ENCODE results near the gene BCL6. TPM values are rescaled to one million over a fixed set of nuclear protein-coding genes. Genes with fewer than 3 reads are reported as not detected.

BCL6 gene
- total RNA-seq, 1 donor: 40.2 TPM

GRCh38 chr3:187739561-187740332 lies 5.5 kb downstream of the BCL6 start:
- peaks cover 55% of the 10 kb centered on the region for H3K4me1 ChIP-seq (ENCODE audit: insufficient read depth, low read length)
- peak overlapping the region; percentile 74 for H2AFZ ChIP-seq (ENCODE audit: low read length)
- peaks cover 28% of the 10 kb centered on the region for H4K20me1 ChIP-seq (ENCODE audit: insufficient read depth, low read length)

GRCh38 chr3:187739094-187739560 lies 6.1 kb downstream of the BCL6 start:
- TF ChIP-seq CTCF (IDR thresholded peaks at IDR 0.05; ENCODE audit: extremely low read depth, low read depth, low read length): no peak
- Histone ChIP-seq H3K27me3 (ENCODE audit: insufficient read depth, low read length) (no peaks in the 10 kb centered on the region), H3K4me3 (ENCODE audit: insufficient read depth, low read length) (peak overlapping the region; percentile 93), H3K79me2 (ENCODE audit: insufficient read depth, low read length) (peaks cover 89% of the 10 kb centered on the region), H3K4me1 (ENCODE audit: insufficient read depth, low read length) (peaks cover 56% of the 10 kb centered on the region), H3K4me2 (ENCODE audit: insufficient read depth, low read length) (peak overlapping the region; percentile 100), H4K20me1 (ENCODE audit: insufficient read depth, low read length) (peaks cover 28% of the 10 kb centered on the region), H3K27ac (ENCODE audit: low read depth, low read length) (peak overlapping the region; percentile 100), H3K36me3 (ENCODE audit: insufficient read depth, low read length) (peaks cover 6% of the 10 kb centered on the region), H3K9me3 (ENCODE audit: low read depth, low read length) (no peaks in the 10 kb centered on the region), H2AFZ (ENCODE audit: low read length) (peak overlapping the region; percentile 74)
- peak; percentile 65 for DNase-seq (ENCODE audit: insufficient read length, low spot score, missing footprints)

More at GRCh38 chr3:187739561-187740332, 5.5 kb downstream of the BCL6 start:
- peak; percentile 95 for TF ChIP-seq CTCF (IDR thresholded peaks at IDR 0.05; ENCODE audit: extremely low read depth, low read depth, low read length)
- peak; percentile 84 for DNase-seq (ENCODE audit: insufficient read length, low spot score, missing footprints)
- H3K36me3 ChIP-seq (ENCODE audit: insufficient read depth, low read length): no peaks in the 10 kb centered on the region
- H3K4me3 ChIP-seq (ENCODE audit: insufficient read depth, low read length): peak overlapping the region; percentile 93
- no peaks in the 10 kb centered on the region for H3K9me3 ChIP-seq (ENCODE audit: low read depth, low read length)
- H3K4me2 ChIP-seq (ENCODE audit: insufficient read depth, low read length): peak overlapping the region; percentile 100
- peaks cover 89% of the 10 kb centered on the region for H3K79me2 ChIP-seq (ENCODE audit: insufficient read depth, low read length)
- peak overlapping the region; percentile 100 for H3K27ac ChIP-seq (ENCODE audit: low read depth, low read length)
- no peaks in the 10 kb centered on the region for H3K27me3 ChIP-seq (ENCODE audit: insufficient read depth, low read length)

GRCh38 chr3:187738331-187739093 lies 6.8 kb downstream of the BCL6 start:
- H4K20me1 ChIP-seq (ENCODE audit: insufficient read depth, low read length): peaks cover 28% of the 10 kb centered on the region
- peak overlapping the region; percentile 100 for H3K27ac ChIP-seq (ENCODE audit: low read depth, low read length)
- peaks cover 11% of the 10 kb centered on the region for H3K36me3 ChIP-seq (ENCODE audit: insufficient read depth, low read length)

More at GRCh38 chr3:187738331-187739093, 6.8 kb downstream of the BCL6 start:
- DNase-seq (ENCODE audit: insufficient read length, low spot score, missing footprints): peak; percentile 96
- peaks cover 86% of the 10 kb centered on the region for H3K79me2 ChIP-seq (ENCODE audit: insufficient read depth, low read length)
- peaks cover 56% of the 10 kb centered on the region for H3K4me1 ChIP-seq (ENCODE audit: insufficient read depth, low read length)
- H3K4me2 ChIP-seq (ENCODE audit: insufficient read depth, low read length): peak overlapping the region; percentile 100
- no peaks in the 10 kb centered on the region for H3K27me3 ChIP-seq (ENCODE audit: insufficient read depth, low read length)
- H3K9me3 ChIP-seq (ENCODE audit: low read depth, low read length): no peaks in the 10 kb centered on the region
- peak; percentile 88 for TF ChIP-seq CTCF (IDR thresholded peaks at IDR 0.05; ENCODE audit: extremely low read depth, low read depth, low read length)
- H3K4me3 ChIP-seq (ENCODE audit: insufficient read depth, low read length): peak overlapping the region; percentile 93
- H2AFZ ChIP-seq (ENCODE audit: low read length): peak overlapping the region; percentile 89

Data from osteoblast (primary cell).